Measurements from ENCODE around the gene CLCN6. TPM values are rescaled to one million over a fixed set of nuclear protein-coding genes. Genes with fewer than 3 reads are reported as not detected.

CLCN6 gene
- total RNA-seq, 1 donor: 18.6 TPM

- DNase-seq (ENCODE audit: low read depth): no peak
- TF ChIP-seq CTCF (IDR thresholded peaks at IDR 0.05; ENCODE audit: insufficient read depth, low read depth, low read length): no peak
- H3K4me3 ChIP-seq (ENCODE audit: low read depth, low read length): no peak overlapping the region
Measured at GRCh38 chr1:11770011-11770410, 36.0 kb upstream of the CLCN6 start.

GRCh38 chr1:11771481-11772043 lies 34.4 kb upstream of the CLCN6 start:
- DNase-seq (ENCODE audit: low read depth): no peak
- H3K4me3 ChIP-seq (ENCODE audit: low read depth, low read length): no peak overlapping the region
- TF ChIP-seq CTCF (IDR thresholded peaks at IDR 0.05; ENCODE audit: insufficient read depth, low read depth, low read length): no peak

- H3K4me3 ChIP-seq (ENCODE audit: low read depth, low read length): no peak overlapping the region
- no peak for TF ChIP-seq CTCF (IDR thresholded peaks at IDR 0.05; ENCODE audit: insufficient read depth, low read depth, low read length)
- no peak for DNase-seq (ENCODE audit: low read depth)
Measured at GRCh38 chr1:11772458-11772857, 33.5 kb upstream of the CLCN6 start.

GRCh38 chr1:11774753-11775152 lies 31.2 kb upstream of the CLCN6 start:
- no peak for DNase-seq (ENCODE audit: low read depth)
- TF ChIP-seq CTCF (IDR thresholded peaks at IDR 0.05; ENCODE audit: insufficient read depth, low read depth, low read length): no peak
- H3K4me3 ChIP-seq (ENCODE audit: low read depth, low read length): no peak overlapping the region

GRCh38 chr1:11777658-11778322 lies 28.2 kb upstream of the CLCN6 start:
- no peak for DNase-seq (ENCODE audit: low read depth)
- TF ChIP-seq CTCF (IDR thresholded peaks at IDR 0.05; ENCODE audit: insufficient read depth, low read depth, low read length): no peak

GRCh38 chr1:11778336-11778735 lies 27.7 kb upstream of the CLCN6 start:
- no peak overlapping the region for H3K4me3 ChIP-seq (ENCODE audit: low read depth, low read length)
- DNase-seq (ENCODE audit: low read depth): no peak
- no peak for TF ChIP-seq CTCF (IDR thresholded peaks at IDR 0.05; ENCODE audit: insufficient read depth, low read depth, low read length)

More at GRCh38 chr1:11777658-11778322, 28.2 kb upstream of the CLCN6 start:
- no peak overlapping the region for H3K4me3 ChIP-seq (ENCODE audit: low read depth, low read length)

All from fibroblast of villous mesenchyme (primary cell).